Stomach (tissue), 9 donors: ENCODE measurements around the gene CEP85L. TPM values are rescaled to one million over a fixed set of nuclear protein-coding genes. Genes with fewer than 3 reads are reported as not detected.

Experiments used
- DNase-seq, 2 donors: peaks; one replicate each; pipeline versions ENCODE4 v3.0.0 to v3.0.0-alpha.2; 2013 to 2019
- H3K27ac ChIP-seq, 5 donors: fragments of 200-600 bp in 4 of 5; sonication (generic) in 4 of 5; one replicate each; pipeline ENCODE4 v1.5.1; 2013 to 2019; ENCODE audit warnings: mild to moderate bottlenecking in 1 of 5, moderate library complexity in 1 of 5
- H3K27me3 ChIP-seq, 3 donors: fragments of 200-600 bp; sonication (generic); one replicate each; pipeline ENCODE4 v1.5.1; 2017 to 2019; ENCODE audit warnings: mixed run types in 1 of 3
- H3K36me3 ChIP-seq, 4 donors: fragments of 200-600 bp; sonication (generic); 1 replicate in 3 of 4; 2 replicates in 1 of 4; pipeline ENCODE4 v1.5.1; 2016 to 2019
- H3K4me1 ChIP-seq, 4 donors: fragments of 200-600 bp; sonication (generic); one replicate each; pipeline ENCODE4 v1.5.1; 2016 to 2019
- H3K4me3 ChIP-seq, 4 donors: fragments of 200-600 bp; sonication (generic) in 3 of 4; one replicate each; pipeline ENCODE4 v1.5.1; 2016 to 2019; ENCODE audit warnings: mild to moderate bottlenecking in 1 of 4
- H3K9me3 ChIP-seq, 4 donors: fragments of 200-600 bp; sonication (generic); one replicate each; pipeline ENCODE4 v1.5.1; 2016 to 2019
- EP300 ChIP-seq: sonication (generic); formaldehyde crosslinking; IDR thresholded peaks from one replicate; pipeline ENCODE4 v1.6.1; 2017; ENCODE audit warnings: antibody characterized with exemption
- POLR2A ChIP-seq, 4 donors: fragments of 450-650 bp; IDR thresholded peaks; one replicate each; pipeline ENCODE4 v1.6.1; 2016; ENCODE audit warnings: antibody characterized with exemption in 4 of 4, control low read depth in 2 of 4, mild to moderate bottlenecking in 1 of 4, moderate library complexity in 1 of 4
- POLR2AphosphoS5 ChIP-seq, 3 donors: sonication (generic); formaldehyde crosslinking; IDR thresholded peaks; one replicate each; pipeline ENCODE4 v1.6.1; 2016; ENCODE audit warnings: antibody characterized with exemption in 3 of 3
- WGBS, 5 donors: extraction: QIAGEN DNeasy Blood & Tissue Kit in 3 of 5; methylation state at CpG; one replicate each; pipeline versions ENCODE4 v1.1.5 to v1.1.7; 2013 to 2018; 5-methylcytosine and 5-hydroxymethylcytosine counted together
- intact Hi-C: fragments of 100-400 bp; cut with DNase I; formaldehyde crosslinking; loops from one replicate; pipeline ENCODE4 v1.15.1; 2023; ENCODE audit warnings: low total_unique reads
- polyA plus RNA-seq, 3 donors: library from polyadenylated mRNA; stranded (reverse); fragments of 200-250 nt; gene quantifications; one replicate each; pipeline ENCODE4 v1.2.3, GENCODE V29; 2013
- total RNA-seq, 5 donors: library from RNA; depleted of rRNA; stranded (reverse); fragments of >200 nt; gene quantifications; one replicate each; pipeline versions ENCODE4 v1.1.0 to v1.2.3, GENCODE V29; 2014 to 2016
- TF ChIP-seq, protein P1 (sequence below), 7 experiments: fragments of 450-650 bp in 4 of 7; fragments of 200-600 bp in 3 of 7; sonication (generic) in 3 of 7; IDR thresholded peaks; one replicate each; pipeline ENCODE4 v1.5.1; 2016 to 2019; ENCODE audit warnings: antibody characterized with exemption in 7 of 7, control low read depth in 2 of 7, mild to moderate bottlenecking in 1 of 7
- donor health status: healthy with polysubstance abuse.
- donor health status: Bipolar disorder and iron deficiency.
- donor health status: healthy.

The CEP85L gene
- total and polyA plus RNA-seq, 8 donors, result 1.5 to 67.7 (median 8.7) TPM

DNA sequence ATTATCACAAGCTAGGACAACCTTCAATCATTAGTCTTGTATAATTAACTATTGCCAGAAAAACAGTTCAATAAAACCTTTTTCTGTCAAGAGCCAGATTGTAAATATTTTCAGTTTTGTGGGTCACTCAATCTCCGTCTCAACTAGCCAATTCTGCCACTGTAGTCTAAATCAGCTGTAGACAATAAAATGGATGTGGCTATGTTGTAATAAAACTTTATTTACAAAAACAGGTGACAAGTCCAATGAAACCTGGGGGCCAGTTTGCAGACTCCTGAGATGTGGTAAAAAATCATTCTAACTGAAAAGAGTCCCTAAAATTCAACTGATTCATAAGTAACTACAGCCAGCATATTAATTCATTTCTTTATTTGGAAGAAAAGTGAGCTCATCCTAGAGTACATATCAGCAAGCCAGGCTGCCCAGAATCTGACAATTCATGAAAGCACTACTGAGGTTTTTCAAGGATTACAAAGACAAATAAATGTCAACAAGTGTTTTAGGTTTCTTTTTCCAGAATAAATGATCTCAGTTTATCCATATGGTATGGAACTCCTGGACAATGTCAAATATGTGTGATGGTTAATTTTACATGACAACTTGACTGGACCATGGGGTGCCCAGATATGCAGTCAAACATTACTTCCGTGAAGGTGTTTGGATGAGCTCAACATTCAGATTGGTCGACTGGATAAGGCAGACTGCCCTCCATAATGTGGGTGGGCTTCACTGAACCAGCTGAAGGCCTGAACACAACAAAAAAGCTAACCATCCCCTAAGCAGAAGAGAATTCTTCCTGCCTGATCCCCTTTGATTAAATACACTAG, 15.3 kb downstream of the CEP85L start:
- TF ChIP-seq, protein P1, sequence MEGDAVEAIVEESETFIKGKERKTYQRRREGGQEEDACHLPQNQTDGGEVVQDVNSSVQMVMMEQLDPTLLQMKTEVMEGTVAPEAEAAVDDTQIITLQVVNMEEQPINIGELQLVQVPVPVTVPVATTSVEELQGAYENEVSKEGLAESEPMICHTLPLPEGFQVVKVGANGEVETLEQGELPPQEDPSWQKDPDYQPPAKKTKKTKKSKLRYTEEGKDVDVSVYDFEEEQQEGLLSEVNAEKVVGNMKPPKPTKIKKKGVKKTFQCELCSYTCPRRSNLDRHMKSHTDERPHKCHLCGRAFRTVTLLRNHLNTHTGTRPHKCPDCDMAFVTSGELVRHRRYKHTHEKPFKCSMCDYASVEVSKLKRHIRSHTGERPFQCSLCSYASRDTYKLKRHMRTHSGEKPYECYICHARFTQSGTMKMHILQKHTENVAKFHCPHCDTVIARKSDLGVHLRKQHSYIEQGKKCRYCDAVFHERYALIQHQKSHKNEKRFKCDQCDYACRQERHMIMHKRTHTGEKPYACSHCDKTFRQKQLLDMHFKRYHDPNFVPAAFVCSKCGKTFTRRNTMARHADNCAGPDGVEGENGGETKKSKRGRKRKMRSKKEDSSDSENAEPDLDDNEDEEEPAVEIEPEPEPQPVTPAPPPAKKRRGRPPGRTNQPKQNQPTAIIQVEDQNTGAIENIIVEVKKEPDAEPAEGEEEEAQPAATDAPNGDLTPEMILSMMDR (IDR thresholded peaks at IDR 0.05), result no peak
- TF ChIP-seq POLR2AphosphoS5 (IDR thresholded peaks at IDR 0.05) (no peak), POLR2A (IDR thresholded peaks at IDR 0.05) (no peak), EP300 (no peak)
- Histone ChIP-seq H3K27me3 (no peaks in the 10 kb centered on the region), H3K4me3 (no peak overlapping the region), H3K27ac (no peak overlapping the region), H3K4me1 (peaks cover 9 to 65% (median 39%) of the 10 kb centered on the region in 4 donors), H3K36me3 (peaks cover 0 to 10% (median 4%) of the 10 kb centered on the region in 4 donors), H3K9me3 (no peaks in the 10 kb centered on the region)
- DNase-seq, result no peak
- intact Hi-C loops, result no loop called here
- 86 to 92% (median 90%) methylated on average over 3 of the region's 3 CpGs for WGBS, 5 donors

DNA sequence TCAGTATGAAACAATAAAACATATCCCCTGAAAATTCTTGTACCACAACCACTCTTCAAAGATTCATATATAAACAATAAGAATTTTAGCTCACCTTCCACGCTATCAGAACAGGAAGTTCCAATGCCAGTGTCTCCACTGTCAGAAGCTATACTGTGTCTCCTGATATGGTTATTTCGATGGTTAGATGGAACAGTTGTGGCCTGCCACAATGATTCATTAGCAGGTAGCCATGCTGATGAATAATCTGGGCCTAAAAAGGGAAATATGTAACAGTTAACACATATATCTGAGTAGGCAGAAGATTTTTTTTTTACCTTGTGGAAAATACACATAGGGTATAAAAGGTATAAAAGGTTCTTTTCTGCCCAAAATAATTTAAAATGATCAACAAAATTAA, 19.0 kb downstream of the CEP85L start:
- intact Hi-C loops, result no loop called here
- H3K9me3 ChIP-seq, result no peaks in the 10 kb centered on the region
- 81 to 91% (median 88%) methylated on average over 2 of the region's 2 CpGs for WGBS, 5 donors
- no peak overlapping the region for H3K4me3 ChIP-seq
- no peak for DNase-seq
- no peaks in the 10 kb centered on the region for H3K27me3 ChIP-seq
- no peak for TF ChIP-seq POLR2AphosphoS5 (IDR thresholded peaks at IDR 0.05)
- no peak for TF ChIP-seq POLR2A (IDR thresholded peaks at IDR 0.05)
- no peak for TF ChIP-seq EP300
- TF ChIP-seq, protein P1 (IDR thresholded peaks at IDR 0.05), result no peak
- peaks cover 0 to 38% (median 9%) of the 10 kb centered on the region in 4 donors for H3K4me1 ChIP-seq
- H3K36me3 ChIP-seq, result peaks cover 0 to 24% (median 14%) of the 10 kb centered on the region in 4 donors
- H3K27ac ChIP-seq, result no peak overlapping the region

DNA sequence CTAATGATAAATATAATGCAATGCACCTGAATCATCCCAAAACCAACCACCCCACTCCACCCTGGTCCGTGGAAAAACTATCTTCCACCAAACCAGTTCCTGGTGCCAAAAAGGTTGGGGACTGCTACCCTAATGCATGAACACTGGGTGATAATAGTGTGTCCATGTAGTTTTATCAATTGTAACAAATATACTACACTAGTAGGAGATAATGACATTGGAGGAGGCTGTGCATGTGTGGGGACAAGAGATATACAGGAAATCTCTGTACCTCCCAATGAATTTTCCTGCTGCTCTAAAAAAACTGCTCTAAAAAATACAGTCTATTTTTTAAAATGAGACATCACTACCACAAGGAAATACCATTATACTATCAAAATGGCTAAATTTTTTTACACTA, 20.5 kb downstream of the CEP85L start:
- DNase-seq, result no peak
- TF ChIP-seq, protein P1 (IDR thresholded peaks at IDR 0.05), result no peak
- TF ChIP-seq POLR2A (IDR thresholded peaks at IDR 0.05) (no peak), EP300 (no peak), POLR2AphosphoS5 (IDR thresholded peaks at IDR 0.05) (no peak)
- H3K27ac ChIP-seq, result no peak overlapping the region
- no peak overlapping the region for H3K4me3 ChIP-seq
- 82 to 100% (median 89%) methylated on average over 1 of the region's 1 CpG for WGBS, 5 donors
- intact Hi-C loops, result no loop called here
- H3K36me3 ChIP-seq, result peaks cover 0 to 24% (median 14%) of the 10 kb centered on the region in 4 donors
- no peaks in the 10 kb centered on the region for H3K27me3 ChIP-seq
- peaks cover 0 to 1% (median 0%) of the 10 kb centered on the region in 4 donors for H3K9me3 ChIP-seq
- peaks cover 0 to 38% (median 9%) of the 10 kb centered on the region in 4 donors for H3K4me1 ChIP-seq

DNA sequence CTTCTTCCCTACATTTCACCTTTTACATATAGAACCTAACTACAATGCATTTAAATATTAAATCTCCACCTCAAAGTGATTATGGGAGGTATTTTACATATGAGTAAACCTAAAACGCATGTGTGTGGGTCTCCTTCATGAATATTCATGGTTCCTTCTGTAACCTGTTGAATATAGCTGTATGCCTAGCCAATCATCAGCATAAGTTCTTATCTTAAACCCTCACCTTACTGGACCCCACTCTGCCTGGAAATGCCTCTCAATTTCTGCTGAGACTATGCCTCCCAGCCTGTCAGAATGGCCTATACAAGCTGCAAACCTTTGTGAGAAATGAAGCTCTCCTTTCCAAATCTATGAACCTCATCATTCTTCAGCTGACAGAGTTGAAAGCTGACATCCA, 21.3 kb downstream of the CEP85L start:
- H3K9me3 ChIP-seq, result peaks cover 0 to 5% (median 0%) of the 10 kb centered on the region in 4 donors
- H3K27me3 ChIP-seq, result no peaks in the 10 kb centered on the region
- no peak for DNase-seq
- no peak overlapping the region for H3K27ac ChIP-seq
- peaks cover 0 to 35% (median 7%) of the 10 kb centered on the region in 4 donors for H3K4me1 ChIP-seq
- H3K36me3 ChIP-seq, result peaks cover 0 to 24% (median 14%) of the 10 kb centered on the region in 4 donors
- intact Hi-C loops, result no loop called here
- 49 to 86% (median 60%) methylated on average over 1 of the region's 1 CpG for WGBS, 5 donors
- no peak overlapping the region for H3K4me3 ChIP-seq
- TF ChIP-seq POLR2AphosphoS5 (IDR thresholded peaks at IDR 0.05) (no peak), EP300 (no peak)
- TF ChIP-seq, protein P1 (IDR thresholded peaks at IDR 0.05), result no peak
